GM19438 (cell line): ENCODE measurements around the gene OR52I2.

Source experiments
- ATAC-seq: cut with Tn5 transposase; IDR thresholded peaks from one replicate; pipeline ENCODE4 v1.9.1; 2021; ENCODE audit warnings: low read depth; ENCODE audit not compliant: unreplicated experiment

OR52I2 gene

DNA sequence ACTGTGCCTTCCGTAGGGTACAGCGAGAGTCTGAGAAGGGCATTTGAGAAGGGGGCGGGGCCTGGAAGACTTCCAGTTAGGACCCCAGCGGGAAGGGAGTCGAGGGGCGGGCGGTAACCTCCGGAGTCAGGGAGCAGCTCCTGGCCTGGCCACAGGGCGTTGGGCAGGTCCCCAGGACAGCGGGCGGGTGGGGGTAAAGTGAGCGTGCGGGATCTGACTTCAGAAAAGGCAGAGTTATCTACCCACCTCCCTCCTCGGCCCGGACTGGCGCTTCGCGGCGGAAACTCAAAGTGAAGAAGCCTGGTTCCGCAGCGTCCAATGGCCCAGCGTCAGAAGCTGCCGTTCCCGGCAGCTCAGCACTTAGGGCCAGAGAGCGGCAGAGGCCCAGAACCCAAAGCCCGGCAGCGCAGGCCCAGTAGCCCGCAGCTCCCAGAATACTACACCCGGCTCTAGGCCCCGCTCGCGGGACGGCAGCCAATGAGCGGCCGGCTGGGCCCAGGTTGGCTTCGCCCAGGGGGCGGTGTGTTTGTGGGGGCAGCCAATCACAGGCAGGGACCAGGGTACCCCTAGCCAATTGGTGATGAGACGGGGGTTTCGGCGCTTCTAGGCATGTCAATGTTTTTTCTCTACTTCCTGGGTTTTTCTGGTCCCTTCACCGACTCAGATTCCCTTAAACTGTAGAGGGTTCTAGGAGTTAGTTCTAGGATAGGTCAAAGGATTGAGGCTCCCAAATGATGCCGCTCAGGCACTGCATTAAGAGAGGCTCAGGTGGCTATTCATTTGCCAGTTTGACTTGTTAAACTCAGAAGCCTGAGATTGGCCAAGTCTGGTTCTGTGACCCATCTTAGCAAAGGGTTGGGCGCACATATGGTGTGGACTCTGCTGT is 26.5 kb downstream of the OR52I2 start, which contains the start of gene TRIM68:
TSS of gene TRIM68 (minus strand) at position 451 of the 886 bp plus-strand sequence. CDS start 2,727 bp downstream, outside the sequence.
- peak; percentile 99 for ATAC-seq

GRCh38 chr11:4610258-4610935 is 28.9 kb downstream of the OR52I2 start:
- ATAC-seq, result no peak

GRCh38 chr11:4611986-4612385 is 30.4 kb downstream of the OR52I2 start:
- ATAC-seq, result no peak

DNA sequence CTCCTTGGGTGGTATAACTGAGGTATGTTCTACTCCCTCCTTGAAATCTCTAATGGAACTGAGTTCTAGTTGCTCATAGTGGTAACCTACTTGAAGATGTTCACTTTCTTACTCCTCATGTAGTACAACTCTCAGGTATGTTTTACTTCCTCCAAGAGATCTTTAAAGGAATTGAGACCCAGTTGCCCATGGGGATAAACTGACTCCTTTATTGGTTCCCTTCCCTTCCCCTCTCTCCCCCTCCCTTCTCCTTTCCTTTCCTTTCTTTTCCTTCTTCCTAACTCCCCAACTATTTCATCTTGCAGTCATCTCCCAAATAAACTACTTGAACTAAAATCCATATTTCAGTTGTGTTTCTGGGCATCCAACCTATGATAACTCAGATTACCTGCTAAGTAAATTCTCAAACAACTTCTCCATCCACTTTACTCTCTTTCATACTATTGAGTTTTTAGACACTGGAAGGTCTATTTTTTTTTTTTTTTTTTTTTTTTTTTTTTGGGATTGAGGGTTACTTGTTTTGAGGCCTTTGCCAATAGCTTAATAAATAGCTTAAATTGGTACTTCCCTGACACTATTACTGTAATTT is 34.4 kb downstream of the OR52I2 start:
- ATAC-seq, result no peak

GRCh38 chr11:4619514-4619913 is 38.0 kb downstream of the OR52I2 start:
- no peak for ATAC-seq

DNA sequence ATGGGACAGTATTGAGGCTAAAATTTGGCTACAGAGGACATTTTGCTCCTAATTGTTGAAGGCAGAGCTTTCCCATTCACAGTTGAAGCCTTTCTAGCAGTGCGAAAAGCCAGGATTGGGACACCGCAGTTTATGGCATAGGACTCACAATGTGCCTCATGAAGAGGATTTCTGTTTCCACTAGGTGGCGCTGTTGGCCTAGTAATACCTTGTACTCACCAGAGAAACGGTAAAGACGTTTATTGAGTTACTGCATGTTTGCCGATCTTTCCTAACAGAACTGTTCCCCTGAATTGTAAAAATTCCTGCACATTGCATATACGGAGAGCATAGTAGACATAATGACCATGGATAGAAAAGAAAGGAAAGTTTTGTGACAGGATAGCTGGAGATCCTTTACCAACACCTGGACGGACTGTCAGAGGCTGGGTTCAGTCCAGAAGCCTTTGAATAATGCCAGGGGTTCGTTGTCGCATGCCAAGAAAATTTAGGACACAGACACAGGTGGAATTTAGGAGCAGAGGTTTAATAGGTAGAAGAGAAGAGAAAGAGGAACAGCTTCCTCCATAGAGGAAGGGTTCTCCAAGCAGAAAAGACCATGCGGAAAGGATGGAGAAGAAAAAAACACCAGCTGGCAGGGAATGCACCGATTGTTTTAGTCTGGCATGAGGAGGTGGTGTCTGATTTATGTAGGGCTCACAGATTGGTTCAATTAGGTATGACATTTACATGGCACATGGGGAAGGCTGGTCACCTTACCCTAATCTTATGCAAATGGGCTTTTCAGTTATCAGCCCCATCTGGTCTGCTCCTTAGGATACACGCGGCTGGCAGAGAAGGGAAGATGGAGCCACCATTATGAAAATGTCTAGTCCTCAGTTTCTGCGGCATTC is 44.9 kb downstream of the OR52I2 start:
- ATAC-seq, result no peak

DNA sequence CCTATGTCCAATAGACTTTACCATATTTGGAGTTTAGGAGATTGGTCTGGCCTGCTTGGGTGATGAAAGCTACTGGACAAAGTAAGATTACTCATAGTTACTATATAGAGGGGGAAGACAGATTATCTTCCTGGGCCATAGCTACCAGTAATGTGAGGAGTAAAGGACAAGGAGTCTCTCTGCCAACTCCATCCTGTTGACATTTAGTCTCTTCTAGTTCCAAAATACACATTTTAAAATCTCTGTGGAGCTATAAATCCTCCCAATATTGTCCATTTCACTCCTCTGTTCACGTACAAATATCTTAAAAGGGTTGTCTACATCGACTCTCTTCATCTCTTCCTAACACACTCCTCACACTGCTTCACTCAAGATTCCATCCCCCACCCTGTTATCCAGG is 54.6 kb downstream of the OR52I2 start:
- no peak for ATAC-seq

DNA sequence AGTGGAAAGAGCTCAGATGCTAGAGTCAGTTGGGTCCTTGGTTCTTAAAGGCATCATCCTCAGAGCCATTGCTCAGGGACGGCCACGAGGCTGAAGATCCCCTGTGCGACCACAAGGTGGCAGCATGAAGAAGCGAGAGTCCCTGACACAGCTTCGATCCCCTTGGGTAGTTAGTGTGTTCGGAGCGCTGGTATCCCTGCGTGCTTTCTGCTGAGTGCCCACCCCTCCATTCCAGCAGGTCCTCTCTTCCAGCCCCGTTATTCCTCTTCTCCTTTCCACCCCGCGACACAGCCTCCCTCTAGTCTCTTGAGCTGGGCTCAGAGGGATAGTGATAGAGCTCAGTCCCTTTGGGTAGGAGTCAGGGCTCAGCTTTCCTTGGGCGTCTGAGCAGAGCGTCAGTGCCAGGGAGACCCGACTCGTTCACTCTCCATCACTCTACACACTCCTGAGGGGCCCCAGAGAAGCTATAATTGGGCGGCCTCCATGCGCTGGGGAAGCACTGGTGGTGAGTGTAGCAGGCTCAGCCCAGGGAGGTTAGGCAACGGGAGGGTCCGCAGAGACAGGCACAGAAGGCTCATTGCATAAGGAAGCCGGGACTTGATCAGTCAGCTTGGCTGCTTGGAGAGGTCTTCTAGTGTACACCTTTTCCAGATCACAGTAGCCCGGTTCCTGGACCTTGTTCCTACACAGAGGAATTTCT is 55.6 kb downstream of the OR52I2 start, which contains the start of gene OR51D1:
TSS of gene OR51D1 (plus strand) at position 516 of the 700 bp plus-strand sequence. CDS start 2,314 bp downstream, outside the sequence.
- peak; percentile 89 for ATAC-seq

DNA sequence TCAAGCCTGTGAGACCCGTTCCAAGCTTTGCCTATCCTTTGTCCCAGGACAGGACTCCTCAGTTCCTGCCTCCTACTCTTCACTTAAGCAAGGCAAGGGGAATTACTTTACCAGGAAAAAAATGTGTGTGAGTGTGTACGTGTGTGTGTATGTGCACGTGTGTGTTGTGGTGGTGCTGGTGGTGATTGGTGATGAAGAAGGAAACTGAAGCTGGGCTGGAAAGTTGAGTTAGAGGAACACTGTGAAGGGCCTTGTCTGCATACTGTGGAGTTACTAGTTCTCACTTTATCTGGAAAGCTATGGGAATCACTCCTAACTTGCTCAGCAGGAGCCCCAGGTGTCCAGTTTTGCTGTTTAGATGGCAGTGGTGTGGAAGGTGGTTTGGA is 56.1 kb downstream of the OR52I2 start:
- ATAC-seq, result no peak

DNA sequence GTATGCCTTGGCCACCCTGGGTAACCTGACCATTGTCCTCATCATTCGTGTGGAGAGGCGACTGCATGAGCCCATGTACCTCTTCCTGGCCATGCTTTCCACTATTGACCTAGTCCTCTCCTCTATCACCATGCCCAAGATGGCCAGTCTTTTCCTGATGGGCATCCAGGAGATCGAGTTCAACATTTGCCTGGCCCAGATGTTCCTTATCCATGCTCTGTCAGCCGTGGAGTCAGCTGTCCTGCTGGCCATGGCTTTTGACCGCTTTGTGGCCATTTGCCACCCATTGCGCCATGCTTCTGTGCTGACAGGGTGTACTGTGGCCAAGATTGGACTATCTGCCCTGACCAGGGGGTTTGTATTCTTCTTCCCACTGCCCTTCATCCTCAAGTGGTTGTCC is 58.4 kb downstream of the OR52I2 start:
- ATAC-seq, result no peak

DNA sequence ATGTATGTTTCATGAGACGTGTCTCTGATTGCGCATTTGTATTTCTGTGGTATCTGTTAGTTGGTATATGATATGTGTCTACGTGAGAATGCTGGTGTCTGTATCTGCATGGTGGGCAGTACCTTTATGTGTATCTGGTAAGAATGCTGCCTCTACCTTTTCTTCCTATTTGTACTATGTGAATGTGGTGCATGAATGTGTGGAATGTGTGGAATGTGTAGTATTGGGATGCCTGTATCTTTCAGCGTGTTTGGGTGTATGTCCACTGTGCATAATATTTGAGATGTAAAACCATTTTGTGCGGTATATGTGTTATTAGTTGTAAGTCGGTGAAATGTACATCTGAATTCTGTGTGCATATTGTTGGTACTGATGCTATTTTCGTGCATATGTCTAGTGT is 60.0 kb downstream of the OR52I2 start:
- no peak for ATAC-seq

DNA sequence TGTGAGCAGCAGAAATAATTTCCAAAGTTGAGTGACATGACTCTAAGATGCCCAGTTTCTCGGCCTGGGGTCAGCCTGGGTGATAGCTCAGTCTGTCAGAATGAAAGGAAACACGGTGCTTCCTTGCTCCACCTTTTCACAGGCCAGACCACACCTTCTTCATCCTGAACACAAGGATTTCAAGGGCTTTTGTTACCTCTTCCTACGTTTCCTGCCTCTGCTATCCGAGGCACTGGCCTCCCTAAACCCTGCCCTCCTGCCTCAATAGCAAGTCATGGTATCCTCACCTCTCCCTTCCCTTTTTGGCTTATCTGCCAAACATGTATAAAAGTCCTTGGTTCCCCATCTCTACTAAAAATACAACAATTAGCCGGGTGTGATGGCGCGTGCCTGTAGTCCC is 60.5 kb downstream of the OR52I2 start:
- no peak for ATAC-seq
